C4-2B (cell line): ENCODE results near the gene UBAP1.

Experiments
- CTCF ChIP-seq: fragments of 450-650 bp; conservative IDR thresholded peaks from 2 replicates; pipeline ENCODE4 v1.5.1; 2017; ENCODE audit warnings: mild to moderate bottlenecking
- ZFX ChIP-seq: fragments of 450-650 bp; IDR thresholded peaks from 2 replicates; pipeline ENCODE4 v1.6.1; 2017

DNA sequence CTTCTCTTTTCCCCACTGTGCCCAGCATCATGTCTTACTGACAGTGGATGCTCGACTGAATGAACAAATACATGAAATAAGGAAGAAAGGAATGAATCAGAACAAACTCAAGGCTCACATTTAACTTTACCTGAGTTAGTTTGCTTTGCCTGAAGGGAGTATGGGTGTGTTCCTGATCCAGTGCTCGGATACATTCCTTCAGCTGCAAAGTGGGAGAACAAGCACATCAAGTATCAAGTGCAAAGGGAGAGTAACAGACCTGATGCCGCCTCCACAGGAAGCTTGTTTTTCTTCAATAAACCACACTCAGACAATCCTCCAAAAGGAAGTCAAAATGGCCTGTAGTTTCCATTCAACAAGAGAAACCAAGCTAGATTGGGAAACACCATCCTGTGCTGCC is 84.1 kb downstream of the UBAP1 start:
- TF ChIP-seq CTCF = no peak
- TF ChIP-seq ZFX = no peak
